T-helper 2 cell (primary cell): Measurements from ENCODE around the gene NHSL1.
"Not testable (repeated sequence)": the region's sequence is repeated elsewhere in the genome, so short reads cannot be mapped to it uniquely, and the experiment has no call there.

Source experiments
- DNase-seq, 5 experiments: peaks; one replicate each; pipeline versions ENCODE4 v3.0.0 to v3.0.0-alpha.2; 2012 to 2022

Gene NHSL1

DNA sequence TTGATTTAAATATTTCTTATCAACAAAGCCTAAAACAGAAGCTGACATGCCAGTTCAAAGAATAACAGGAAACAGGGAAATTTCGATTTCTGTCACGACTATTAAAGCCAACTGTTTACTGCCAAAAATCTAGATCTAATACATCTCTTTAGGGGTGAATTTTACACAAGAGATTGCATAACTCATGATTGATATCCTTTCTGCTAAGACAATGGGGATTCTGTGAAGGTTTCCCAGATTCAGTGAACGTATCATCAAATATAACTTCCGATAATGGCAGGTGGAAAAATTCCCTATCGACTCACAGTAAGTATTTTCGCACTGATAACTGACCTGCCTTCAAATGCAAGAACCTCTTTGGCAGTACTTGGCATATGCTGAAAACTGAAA lies 42.9 kb downstream of the NHSL1 start:
- DNase-seq: no peak

DNA sequence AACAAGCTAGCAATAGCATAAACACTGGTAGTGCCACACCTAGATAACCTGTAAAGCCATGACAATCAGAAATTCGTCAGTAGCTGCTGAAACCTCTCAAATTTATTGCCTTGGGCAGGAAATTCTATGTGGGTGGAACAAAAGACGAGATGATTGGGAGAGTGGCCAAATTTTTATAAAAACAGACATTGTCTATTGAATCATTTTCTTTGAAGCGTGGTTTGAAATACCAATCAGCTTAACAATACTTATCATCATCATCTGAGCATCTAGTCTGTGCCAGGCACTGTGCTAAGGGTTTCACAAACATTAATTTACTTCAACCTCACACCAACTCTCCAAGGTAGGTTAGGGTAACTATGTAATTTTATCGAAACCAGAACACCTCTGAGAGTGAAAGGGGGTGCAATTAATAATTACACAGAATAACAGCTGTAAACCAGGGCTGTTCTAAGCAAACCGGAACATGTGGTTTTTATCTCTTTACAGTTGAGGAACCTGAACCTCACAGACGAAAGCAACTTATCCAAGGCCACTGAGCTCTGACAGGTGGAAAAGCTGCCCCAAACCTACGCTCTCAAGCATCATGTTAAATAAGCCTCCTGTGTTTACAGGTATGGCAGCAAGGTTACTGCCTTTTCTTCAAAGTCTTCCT lies 43.4 kb downstream of the NHSL1 start:
- DNase-seq: peak in 2 of 5 experiments; percentile 42 to 88

DNA sequence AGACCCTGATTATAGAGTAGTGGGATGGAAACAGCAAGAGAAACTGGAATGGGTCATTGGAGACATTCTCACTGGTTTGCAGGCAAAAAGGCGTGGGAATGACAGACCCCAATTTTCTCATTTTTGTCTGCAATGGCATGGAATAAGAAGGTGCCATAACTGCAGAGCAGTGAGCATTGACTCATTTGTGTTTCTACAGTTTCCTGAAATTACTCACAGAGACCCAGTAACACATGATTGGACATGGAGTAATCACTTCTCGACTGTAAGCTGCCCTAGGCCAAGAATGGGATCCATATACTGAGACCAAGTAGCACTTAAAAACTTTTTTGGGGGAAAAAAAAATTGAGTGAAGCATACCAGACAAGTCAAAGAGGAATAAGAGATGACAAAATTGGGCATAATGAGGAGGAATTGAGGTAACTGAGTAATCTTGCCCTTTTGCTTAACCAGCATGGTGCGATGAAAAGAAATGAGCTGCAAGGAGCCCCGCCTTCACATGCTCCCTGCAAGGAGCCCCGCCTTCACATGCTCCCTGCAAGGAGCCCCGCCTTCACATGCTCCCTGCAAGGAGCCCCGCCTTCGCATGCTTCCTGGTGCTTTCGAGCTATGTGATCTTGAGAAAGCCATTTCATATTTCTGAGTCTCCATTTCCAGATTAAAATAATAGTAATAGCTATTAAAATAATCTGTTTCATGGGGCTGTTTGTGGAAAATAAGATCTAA lies 44.1 kb downstream of the NHSL1 start:
- DNase-seq: peak in 4 of 5 experiments; percentile 27 to 83 (median 51)

DNA sequence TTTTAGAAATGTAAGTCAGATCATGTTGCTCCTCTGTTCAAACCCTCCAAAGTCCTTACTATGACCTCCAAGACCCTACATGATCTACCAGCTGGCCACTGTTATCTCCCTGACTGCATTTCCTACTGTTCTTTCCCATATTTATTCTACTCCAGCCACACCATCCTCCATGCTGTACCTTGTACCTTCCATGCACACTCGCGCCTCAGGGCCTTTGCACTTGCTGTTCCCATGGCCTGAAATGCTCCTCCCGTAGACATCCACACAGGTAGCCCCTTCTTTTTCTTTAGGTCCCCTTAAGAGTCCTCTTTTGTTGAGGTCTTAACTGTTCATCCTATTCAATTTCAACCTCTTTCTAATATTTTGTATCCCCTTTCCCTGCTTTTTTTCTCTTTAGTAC lies 48.3 kb downstream of the NHSL1 start:
- no peak for DNase-seq

DNA sequence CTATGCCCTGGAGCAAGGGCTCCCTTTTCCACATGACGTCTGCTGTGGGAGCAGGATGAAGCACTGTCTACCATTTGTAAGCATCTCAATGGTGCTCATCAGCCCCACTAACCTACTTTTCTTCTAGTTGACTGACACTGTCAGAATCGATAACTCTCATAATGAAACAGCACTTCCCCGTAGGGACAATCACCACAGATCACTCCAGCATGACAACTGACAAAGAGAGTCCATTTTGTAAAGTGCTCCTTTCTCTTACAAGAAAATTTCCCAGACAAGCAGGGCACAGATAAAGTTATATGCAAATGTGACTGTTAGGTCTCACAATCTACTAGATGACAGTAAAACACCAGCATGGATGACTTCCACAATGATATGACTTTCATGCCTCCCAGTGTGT lies 48.8 kb downstream of the NHSL1 start:
- DNase-seq: peak in 1 of 5 experiments; percentile 48

DNA sequence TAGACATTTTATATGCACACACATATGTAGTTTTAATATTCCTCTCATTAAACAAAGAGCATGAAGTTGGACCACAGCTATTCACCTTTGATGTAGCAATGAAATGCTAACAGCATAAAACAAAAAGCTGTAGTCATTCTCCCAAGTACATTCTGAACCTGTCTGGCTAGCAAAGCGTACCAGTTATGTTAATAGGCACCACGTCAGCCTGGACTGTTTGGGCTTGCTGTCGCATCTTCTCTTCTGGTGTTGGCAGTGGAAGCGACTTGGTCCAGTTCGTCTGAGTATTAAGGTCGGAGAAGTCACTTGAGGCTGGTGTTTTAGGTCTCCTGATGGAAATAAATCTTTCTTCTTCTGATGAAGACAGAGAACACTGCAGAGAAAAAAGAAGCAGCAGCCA lies 52.5 kb downstream of the NHSL1 start:
- no peak for DNase-seq

DNA sequence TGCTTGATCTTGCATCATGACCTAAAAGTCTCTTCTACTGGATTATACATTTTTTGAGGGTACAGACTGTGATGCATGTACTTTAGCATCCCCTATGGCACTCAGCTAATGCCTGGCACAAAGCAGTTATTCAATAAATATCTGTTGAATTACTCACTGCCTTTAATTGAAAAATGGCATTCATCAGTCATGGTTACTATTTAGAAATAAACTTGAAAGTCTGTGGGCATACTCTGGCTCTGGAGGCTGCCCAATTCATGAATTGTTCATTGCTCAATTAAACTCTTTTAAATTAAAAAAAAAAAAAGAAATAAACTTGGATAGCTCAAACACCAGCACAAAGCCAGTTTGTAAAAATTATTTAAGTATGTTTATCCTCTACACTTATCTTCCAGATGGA lies 55.3 kb downstream of the NHSL1 start:
- DNase-seq: no peak

DNA sequence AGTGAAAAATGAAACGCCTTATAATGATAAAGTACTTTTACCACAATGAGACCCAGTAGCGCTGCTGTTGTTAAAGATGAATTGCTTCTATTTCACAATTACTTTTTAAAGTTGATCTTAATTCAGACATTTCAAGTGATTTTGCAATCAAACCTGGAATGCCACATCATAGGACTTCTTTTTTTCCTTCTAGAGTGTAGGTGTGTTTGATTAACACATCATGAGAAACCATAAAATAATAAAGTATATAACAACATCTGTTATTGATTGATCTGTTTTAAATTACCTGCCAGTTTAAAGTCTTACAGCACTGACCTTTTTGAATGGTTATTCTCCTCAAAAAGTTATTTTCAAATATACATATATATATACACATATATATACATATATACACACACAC lies 56.6 kb downstream of the NHSL1 start:
- no peak for DNase-seq

DNA sequence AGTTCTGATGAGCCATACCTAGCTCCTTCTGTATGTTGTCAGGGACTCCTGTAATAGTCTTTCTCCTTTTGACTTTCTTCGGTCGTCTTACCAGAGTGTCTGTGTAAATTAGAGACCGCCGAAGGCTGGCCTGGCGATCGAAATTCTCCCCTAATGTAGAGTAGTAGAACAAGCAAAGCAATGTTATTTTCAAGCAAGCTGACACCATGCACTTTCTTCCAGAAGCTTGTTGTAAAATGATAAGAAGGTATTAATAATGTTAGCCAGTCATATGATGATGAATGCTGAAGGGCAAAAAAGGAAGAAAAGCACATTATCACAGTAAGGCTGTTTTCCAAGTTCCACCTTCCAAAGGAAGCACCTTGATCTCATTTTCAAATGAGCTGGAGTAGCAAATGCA lies 57.3 kb downstream of the NHSL1 start:
- no peak for DNase-seq

DNA sequence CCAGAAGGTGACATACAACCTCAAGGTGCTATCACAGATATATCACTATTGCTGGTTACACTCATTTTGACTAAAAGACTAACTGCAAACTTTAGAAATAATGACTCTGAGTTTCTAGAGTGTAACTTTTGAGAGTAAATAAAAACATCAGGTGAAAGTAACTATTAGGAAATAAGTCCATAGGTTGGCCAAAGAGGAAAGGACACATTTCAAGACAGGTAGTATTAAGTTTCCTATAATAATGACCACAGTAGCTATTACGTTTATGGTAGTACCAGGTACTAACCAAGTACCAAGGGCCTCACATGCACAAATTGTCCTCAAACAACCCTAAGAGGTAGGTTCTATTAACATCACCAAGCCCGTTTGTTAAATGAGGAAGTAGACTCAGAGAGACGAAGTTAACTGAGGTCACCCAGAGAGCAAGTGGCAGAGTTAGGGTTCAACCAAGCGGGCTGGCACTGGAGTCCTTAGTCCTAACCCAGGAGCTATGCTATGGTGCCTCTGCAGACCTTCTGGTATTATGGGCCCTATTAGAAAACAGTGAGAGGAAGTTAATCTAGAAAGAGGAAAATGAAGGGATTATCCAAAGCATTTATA lies 58.4 kb downstream of the NHSL1 start:
- DNase-seq: no peak

DNA sequence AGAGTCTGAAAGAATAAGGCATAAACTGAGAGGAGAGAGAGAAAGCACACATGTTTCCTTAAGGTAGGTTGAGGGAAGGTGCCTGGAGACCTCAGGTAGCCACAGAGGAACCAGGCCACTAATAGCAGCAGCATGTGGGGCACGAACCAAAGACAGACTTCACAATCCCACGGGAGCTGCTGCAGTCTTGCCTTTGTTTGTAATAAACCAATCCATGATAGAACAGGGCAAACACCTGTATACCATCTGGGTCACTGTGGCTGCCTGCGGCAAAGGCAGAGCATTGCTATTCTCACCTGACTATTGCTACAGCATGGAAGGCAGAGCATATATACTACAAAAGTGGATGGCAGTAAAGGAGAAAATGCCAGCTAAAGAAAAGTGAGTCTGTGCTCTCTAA lies 59.0 kb downstream of the NHSL1 start:
- no peak for DNase-seq

DNA sequence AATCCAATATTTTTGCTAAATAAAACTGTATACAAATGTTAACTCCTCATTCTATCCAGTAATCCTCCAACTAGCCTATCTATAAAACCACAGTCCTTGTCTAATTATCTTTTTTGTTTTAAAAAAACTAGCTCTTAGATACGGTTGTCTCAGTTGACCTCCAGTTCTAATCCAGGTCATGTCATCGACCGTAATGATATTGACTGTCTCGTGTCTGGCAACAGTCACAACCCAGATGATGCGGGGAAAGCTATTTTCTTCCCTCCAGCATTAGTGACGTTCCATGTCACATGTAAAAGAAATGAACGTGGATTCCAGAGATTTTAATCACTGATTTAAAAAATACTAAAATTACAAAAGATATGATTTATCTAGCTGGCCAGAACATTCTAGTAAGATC lies 59.7 kb downstream of the NHSL1 start:
- no peak for DNase-seq

DNA sequence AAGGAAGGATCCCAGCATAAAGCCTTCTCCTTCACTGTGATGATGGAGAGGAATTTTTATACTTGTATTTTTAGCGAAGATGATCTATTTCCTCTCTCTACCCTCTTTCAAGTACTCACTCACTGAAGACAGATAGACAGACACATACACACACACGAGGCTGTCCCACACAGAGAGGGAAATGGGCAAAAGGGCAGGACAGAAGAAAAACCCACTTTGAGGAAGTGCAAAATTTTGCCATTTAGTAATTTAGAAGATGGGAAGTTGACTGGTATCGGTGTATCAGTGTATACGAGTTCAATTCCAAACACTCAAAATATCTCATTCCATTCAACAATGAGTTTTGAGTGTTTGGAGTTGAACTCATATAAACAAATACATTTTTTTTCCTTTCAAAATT lies 64.4 kb downstream of the NHSL1 start:
- no peak for DNase-seq

DNA sequence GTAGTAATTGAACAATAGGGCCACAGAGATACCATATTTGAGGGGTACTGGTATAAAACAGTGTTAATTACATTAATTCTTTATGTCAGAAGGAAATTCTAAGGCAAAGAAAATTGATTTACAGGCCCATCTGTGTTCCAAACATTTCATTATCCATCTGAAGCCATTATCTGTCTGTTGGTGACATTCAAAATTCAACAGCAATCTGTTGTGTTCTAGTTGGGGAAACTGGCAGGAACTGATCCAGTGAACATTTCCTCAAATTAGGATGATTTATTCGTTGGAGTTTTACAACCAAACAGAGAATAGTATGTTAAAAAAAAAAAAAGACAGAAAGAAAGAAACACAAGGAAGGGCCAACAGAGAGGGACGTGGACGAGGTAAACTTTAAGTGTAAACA lies 65.2 kb downstream of the NHSL1 start:
- no peak for DNase-seq

DNA sequence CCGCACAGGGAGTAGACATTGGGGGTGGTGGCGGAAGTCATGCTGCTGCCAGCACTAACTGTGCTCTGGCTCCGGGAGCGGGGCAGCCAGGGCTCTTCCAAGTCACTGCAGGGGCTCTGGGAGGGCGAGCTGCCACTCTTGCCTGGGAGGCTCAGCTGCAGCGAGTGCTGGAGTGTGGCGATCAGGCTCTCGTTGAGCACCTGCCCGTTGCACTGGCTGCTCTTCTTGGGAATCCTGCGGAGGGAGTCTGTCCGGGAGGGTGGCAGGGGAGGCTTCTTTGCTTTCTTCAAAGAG lies 67.3 kb downstream of the NHSL1 start:
- DNase-seq: no peak

DNA sequence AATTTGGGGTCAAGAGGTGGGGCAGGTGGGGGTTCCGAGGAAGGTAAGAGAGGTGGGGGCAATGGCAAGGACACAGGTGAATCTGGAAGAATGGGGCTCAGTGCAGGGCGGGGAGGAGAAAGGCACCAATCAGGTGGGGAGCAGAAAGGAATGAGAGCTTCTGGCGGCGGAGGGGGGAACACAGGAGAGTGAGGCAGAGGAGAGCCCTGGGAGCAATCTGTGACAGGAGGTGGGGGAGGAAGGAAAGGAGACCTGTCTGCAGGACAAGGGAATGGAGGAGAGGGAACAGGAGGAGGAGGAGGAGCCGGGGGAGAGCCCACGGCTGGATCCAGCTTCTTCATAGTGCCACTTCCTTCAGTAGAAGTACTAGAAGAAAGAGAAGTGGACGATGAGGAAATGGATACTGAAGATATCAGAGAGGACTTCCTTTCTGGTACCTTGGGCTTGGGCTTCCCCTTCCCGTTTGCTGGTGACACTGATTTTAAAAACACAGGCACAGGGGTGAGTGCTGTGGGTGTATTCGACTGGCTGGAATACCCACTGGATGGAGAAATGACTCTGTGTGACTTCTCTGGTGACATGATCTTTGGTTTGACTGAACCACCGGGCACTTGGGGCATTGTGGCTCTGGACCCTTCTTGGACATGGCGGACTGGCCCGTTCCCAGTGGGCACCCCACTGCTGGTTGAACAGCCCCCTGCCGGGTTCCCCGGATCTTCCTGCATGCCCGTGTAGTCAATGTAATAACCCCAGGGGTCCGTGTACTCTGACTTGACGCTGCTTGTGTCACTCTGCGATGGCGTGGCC lies 67.8 kb downstream of the NHSL1 start:
- no peak for DNase-seq

DNA sequence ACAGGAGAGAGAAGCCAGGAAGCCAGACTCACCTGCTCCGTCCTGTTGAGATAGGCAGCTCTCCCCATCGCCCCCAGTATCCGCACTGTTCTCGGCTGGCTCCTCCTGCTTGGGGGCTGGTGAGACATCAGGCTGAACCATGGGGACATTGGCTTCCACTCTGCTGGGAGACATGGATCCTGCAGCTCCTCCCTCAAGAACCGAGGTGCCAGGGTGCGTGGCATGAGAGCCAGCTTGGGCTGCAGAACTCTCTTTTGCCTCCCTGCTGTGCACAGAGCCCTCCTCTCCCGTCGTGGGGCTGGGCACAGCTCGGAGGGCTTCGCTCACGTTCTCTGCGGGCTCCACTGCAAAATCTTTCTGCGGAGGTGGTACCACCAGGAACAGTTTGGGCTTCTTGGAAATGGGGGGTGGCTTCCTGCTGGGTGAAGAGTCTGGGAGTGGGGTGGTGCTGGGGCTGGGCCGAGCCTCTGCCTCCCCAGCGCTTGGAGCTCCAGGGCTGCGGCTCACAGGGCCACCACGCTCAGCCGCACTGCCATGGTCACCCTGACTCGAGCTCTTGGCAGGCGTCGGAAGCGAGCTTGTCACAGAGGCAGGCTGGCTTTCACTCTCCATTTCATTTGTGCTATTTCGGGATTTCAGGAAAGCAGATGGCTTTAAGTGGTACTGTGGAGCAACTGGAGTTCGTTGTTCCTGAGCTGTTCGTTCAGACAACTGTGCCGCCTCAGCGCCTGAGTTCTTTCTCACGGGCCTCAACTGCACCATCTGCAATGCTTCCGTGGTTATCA lies 68.7 kb downstream of the NHSL1 start:
- DNase-seq: no peak

DNA sequence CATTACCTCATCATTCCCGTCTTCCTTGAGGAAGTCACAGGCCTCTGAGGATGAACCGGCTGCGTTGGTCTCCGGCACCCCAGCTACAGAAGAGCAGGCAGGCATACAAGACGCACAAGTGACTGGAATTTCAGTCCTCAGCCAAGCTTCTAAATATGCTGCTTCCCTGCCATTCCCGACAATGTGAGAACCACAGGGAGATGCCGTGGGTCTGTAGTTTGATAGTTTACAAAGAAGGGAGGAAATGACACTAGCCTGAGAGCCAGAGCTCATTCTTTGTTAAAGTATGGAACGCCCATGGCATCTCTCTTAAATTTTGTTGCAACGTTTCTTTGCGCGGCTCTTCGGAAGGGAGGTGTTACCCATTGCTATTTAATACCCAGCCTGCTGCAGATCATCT lies 69.5 kb downstream of the NHSL1 start:
- no peak for DNase-seq

DNA sequence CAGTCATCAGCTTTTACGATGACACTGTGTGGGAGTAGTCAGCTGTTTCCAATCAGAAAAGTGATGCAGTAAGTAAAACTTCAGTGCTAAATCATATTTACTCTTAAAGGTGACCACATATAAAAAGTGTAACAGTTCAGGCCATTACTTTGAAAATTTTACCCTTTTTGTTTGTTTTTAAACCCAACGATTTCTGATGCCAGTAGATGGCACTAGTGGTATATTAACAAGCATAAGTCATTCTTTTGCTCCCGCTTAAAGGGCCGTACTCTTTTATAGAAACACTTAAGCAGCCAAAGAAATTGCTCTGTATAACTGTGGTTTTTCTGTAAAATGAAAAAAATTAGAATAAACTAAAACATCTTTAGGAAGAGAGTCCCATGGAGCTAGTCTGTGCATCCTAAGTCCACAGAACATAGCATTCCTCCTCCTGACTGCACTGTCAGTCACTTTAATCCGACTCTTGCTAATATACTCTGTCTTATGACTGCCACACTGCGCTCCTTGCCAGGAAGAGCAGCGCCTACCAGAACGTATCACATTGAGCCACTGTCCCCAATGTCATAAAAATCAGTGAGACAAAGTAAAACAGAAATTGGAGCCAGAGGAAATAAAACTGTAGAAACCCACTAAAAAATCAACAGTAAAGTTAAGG lies 70.2 kb downstream of the NHSL1 start:
- peak in 2 of 5 experiments; percentile 11 to 64 for DNase-seq

DNA sequence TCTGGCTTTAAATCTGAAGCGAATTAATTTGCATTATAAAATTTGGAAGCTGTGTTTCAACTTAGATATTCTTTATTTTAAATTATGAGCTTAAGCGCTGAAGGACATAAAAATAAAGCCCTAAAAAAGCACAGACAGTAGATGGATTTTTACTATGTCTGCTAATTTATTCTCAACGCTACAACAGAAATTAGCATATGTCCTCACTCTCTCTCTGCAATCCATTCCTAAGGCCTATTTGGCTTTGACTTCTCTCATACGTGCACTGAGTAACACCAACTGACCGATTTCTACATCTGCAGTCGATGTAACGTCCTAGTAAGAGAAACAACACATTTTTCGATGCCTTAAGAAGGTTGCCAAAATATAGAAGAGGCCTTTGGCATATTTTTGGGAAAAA lies 71.6 kb downstream of the NHSL1 start:
- DNase-seq: no peak

DNA sequence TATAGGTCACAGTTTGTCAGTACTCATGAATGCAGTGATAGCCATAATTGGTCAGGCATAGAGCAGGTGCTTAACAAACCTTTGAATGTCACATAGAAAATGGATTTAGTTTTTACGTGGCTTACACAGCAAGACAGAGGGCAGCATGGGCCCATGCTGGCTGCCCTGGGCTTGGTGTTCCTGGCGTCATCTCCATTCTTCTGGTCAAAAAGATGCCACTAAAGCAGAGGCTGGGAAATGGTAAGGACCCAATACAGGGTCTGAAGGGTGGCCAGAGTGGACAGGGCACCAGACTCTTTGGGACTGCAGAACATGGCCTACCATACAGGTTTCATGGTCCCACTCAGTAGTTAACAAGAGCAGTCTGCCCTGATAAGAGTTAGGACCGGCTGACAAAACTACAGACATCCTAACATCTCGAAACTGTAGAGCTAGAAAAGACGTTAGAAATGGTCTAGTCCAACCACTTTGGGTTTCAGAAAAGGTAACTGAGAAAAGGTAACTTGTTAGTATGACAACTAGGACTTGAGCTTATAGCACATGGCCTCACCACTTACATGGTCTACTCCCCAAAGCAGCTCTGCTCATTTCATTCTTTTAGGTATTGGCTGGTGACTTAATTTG lies 72.7 kb downstream of the NHSL1 start:
- DNase-seq: no peak

DNA sequence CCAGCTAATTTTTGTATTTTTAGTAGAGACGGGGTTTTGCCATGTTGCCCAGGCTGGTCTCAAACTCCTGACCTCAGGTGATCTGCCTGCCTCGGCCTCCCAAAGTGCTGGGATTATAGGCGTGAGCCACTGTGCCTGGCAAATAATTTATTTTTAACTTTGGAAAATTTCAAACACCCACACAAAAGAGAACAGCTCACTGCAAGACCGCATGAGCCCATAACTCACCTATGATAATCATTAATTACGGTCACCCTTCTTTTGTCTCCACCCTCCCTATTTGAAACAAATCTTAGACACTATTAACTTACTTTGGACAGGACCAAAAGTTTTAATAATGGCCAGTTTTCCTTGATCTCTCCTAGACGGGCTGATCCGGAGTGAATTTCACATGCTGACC lies 74.0 kb downstream of the NHSL1 start:
- DNase-seq: not testable (repeated sequence)
